ENCODE data around the gene SLC22A23. TPM values are rescaled to one million over a fixed set of nuclear protein-coding genes. Genes with fewer than 3 reads are reported as not detected.

The SLC22A23 gene
- total RNA-seq, 4 donors from 2014 or later, result 6.6 to 25.0 (median 14.6) TPM

DNA sequence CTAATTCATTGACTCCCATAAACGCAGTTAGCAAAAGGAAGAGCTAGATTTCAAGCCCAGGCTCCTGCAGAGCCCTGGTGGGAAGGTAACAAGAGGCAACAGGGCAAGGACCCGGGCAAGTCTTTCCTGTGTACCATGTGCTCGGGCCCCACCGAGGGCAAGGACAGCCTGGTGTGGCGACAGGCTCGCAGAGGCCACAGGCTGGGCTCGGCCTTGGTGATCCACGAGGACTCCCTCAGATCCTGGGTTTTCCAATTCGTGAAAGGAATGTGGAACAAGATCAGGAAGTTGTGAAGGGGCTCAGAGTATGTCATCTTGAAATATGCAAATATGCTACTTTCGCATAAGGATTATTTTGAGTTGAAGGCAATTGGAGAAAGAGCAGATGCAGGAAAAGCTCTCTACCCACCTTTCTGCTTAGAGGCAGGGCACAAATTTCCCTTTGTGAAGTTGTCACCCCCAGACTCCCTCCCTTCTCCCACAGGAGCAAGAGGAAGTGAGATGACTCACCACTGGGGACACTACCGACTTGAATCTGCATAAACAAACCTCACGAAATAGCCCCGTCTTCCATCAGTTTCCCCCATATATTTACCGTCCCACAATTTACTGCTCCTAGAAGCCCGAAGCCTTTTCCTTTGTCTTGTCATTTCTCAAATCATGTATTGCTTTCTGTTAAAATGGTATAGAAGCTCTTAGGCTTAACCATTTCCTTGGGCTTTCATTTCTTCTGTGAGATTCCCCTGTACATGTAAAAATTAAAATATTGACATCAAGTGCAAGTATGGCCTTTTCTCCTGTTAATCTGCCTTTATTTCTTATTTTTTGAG lies 119.1 kb downstream of the SLC22A23 start:
- Histone ChIP-seq H3K4me1 (peaks cover 59 to 70% of the 10 kb centered on the region in 2 donors), H3K27me3 (no peaks in the 10 kb centered on the region), H3K4me3 (no peak overlapping the region), H3K36me3 (no peaks in the 10 kb centered on the region), H3K9me3 (no peaks in the 10 kb centered on the region), H3K27ac (peak overlapping the region in 2 of 4 donors; percentile 15 to 58)
- DNase-seq (no peak), ATAC-seq (no peak)
- in situ Hi-C loops (cut with MboI; ENCODE audit: low sequenced_read_pairs in 4 of 4), result no loop called here
- intact Hi-C loops (cut with DNase I; ENCODE audit: low total_unique reads), result no loop called here
- TF ChIP-seq POLR2A (IDR thresholded peaks at IDR 0.05), result no peak
- TF ChIP-seq CTCF (IDR thresholded peaks at IDR 0.05 in 4 of 5, conservative IDR thresholded peaks at IDR 0.05 in 1 of 5), result peak in 1 of 5 experiments; percentile 8

- Histone ChIP-seq H3K4me3 (no peak overlapping the region), H3K4me1 (peaks cover 58 to 75% of the 10 kb centered on the region in 2 donors), H3K36me3 (no peaks in the 10 kb centered on the region), H3K9me3 (no peaks in the 10 kb centered on the region), H3K27ac (peak overlapping the region in 3 of 4 donors; percentile 18 to 58 (median 40)), H3K27me3 (no peaks in the 10 kb centered on the region)
- intact Hi-C loops (cut with DNase I; ENCODE audit: low total_unique reads), result no loop called here
- TF ChIP-seq CTCF (IDR thresholded peaks at IDR 0.05 in 4 of 5, conservative IDR thresholded peaks at IDR 0.05 in 1 of 5) (no peak), POLR2A (IDR thresholded peaks at IDR 0.05) (no peak)
- in situ Hi-C loops (cut with MboI; ENCODE audit: low sequenced_read_pairs in 4 of 4), result no loop called here
- ATAC-seq (no peak), DNase-seq (no peak)
Observed at GRCh38 chr6:3336859-3337515, 119.9 kb downstream of the SLC22A23 start.

- Histone ChIP-seq H3K36me3 (no peaks in the 10 kb centered on the region), H3K27me3 (no peaks in the 10 kb centered on the region), H3K9me3 (no peaks in the 10 kb centered on the region), H3K27ac (peak overlapping the region; percentile 18 to 58 (median 29)), H3K4me1 (peaks cover 50 to 75% of the 10 kb centered on the region in 2 donors), H3K4me3 (no peak overlapping the region)
- DNase-seq (no peak), ATAC-seq (peak; percentile 22 to 40)
- TF ChIP-seq CTCF (IDR thresholded peaks at IDR 0.05 in 4 of 5, conservative IDR thresholded peaks at IDR 0.05 in 1 of 5) (no peak), POLR2A (IDR thresholded peaks at IDR 0.05) (no peak)
- in situ Hi-C loops (cut with MboI; ENCODE audit: low sequenced_read_pairs in 4 of 4) (no loop called here), intact Hi-C loops (cut with DNase I; ENCODE audit: low total_unique reads) (no loop called here)
Observed at GRCh38 chr6:3336066-3336786, 120.6 kb downstream of the SLC22A23 start.

DNA sequence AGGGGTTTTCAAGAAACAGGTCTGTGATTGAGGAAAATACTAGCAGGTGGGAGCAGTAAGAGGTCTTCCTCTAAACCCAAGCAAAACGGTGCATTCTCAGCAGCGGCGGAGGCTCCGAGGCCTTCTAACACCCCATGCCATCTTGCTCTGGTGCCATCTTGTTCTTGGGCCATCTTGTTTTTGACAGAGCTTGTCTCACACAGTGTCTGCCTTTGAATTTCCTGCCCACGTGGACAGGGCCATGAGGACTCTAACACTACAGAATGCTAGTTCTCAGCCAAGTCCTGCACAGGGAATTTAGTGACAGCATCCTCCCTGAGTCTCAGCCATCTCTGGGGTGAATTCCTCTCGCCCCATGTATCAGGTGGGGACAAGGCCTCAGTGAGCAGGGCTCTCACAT lies 121.7 kb downstream of the SLC22A23 start:
- no peaks in the 10 kb centered on the region for H3K9me3 ChIP-seq
- H3K27ac ChIP-seq, result peak overlapping the region; percentile 54 to 71 (median 58)
- no peak for TF ChIP-seq CTCF (IDR thresholded peaks at IDR 0.05 in 4 of 5, conservative IDR thresholded peaks at IDR 0.05 in 1 of 5)
- TF ChIP-seq POLR2A (IDR thresholded peaks at IDR 0.05), result no peak
- in situ Hi-C loops (cut with MboI; ENCODE audit: low sequenced_read_pairs in 4 of 4), result no loop called here
- H3K36me3 ChIP-seq, result no peaks in the 10 kb centered on the region
- DNase-seq, result no peak
- peaks cover 40 to 69% of the 10 kb centered on the region in 2 donors for H3K4me1 ChIP-seq
- no peaks in the 10 kb centered on the region for H3K27me3 ChIP-seq
- ATAC-seq, result no peak
- no peak overlapping the region for H3K4me3 ChIP-seq
- intact Hi-C loops (cut with DNase I; ENCODE audit: low total_unique reads), result no loop called here

Measured in gastrocnemius medialis (tissue), 4 donors.